Measurements from ENCODE around the gene TMEM209. TPM values are rescaled to one million over a fixed set of nuclear protein-coding genes. Genes with fewer than 3 reads are reported as not detected.

Gene TMEM209
- total RNA-seq, 4 donors from 2014 or later, result 9.6 to 17.3 (median 12.5) TPM

- no peaks in the 10 kb centered on the region for H3K27me3 ChIP-seq
- H3K4me1 ChIP-seq, result peaks cover 0 to 21% (median 3%) of the 10 kb centered on the region in 4 donors
- no peaks in the 10 kb centered on the region for H3K9me3 ChIP-seq
- WGBS, 2 donors, result 85 to 87% methylated on average over 7 of the region's 7 CpGs
- DNase-seq (ENCODE audit: low spot score in 2 of 2), result no peak
- no peak overlapping the region for H3K4me3 ChIP-seq
- TF ChIP-seq EP300 (IDR thresholded peaks at IDR 0.05), result no peak
- TF ChIP-seq CTCF (IDR thresholded peaks at IDR 0.05), result no peak
- no peak for TF ChIP-seq POLR2A (IDR thresholded peaks at IDR 0.05)
- peaks cover 0 to 56% (median 5%) of the 10 kb centered on the region in 3 donors for H3K36me3 ChIP-seq
- no peak overlapping the region for H3K27ac ChIP-seq
Observed at GRCh38 chr7:130201796-130202195, 3.4 kb downstream of the TMEM209 start.

GRCh38 chr7:130197094-130197493 is 8.1 kb downstream of the TMEM209 start:
- WGBS, 2 donors, result 77 to 97% methylated on average over 2 of the region's 2 CpGs
- DNase-seq (ENCODE audit: low spot score in 2 of 2), result no peak
- H3K4me1 ChIP-seq, result peaks cover 0 to 5% (median 0%) of the 10 kb centered on the region in 4 donors
- H3K27ac ChIP-seq, result no peak overlapping the region
- H3K36me3 ChIP-seq, result peaks cover 0 to 72% (median 5%) of the 10 kb centered on the region in 3 donors
- H3K27me3 ChIP-seq, result no peaks in the 10 kb centered on the region
- no peaks in the 10 kb centered on the region for H3K9me3 ChIP-seq
- H3K4me3 ChIP-seq, result no peak overlapping the region
- TF ChIP-seq CTCF (IDR thresholded peaks at IDR 0.05) (no peak), POLR2A (IDR thresholded peaks at IDR 0.05) (no peak), EP300 (IDR thresholded peaks at IDR 0.05) (no peak)

GRCh38 chr7:130196476-130196875 is 8.7 kb downstream of the TMEM209 start:
- H3K27me3 ChIP-seq, result no peaks in the 10 kb centered on the region
- H3K4me1 ChIP-seq, result peaks cover 0 to 5% (median 0%) of the 10 kb centered on the region in 4 donors
- H3K36me3 ChIP-seq, result peaks cover 0 to 72% (median 5%) of the 10 kb centered on the region in 3 donors
- 48 to 94% methylated on average over 2 of the region's 2 CpGs for WGBS, 2 donors
- TF ChIP-seq POLR2A (IDR thresholded peaks at IDR 0.05) (no peak), CTCF (IDR thresholded peaks at IDR 0.05) (no peak), EP300 (IDR thresholded peaks at IDR 0.05) (no peak)
- H3K27ac ChIP-seq, result no peak overlapping the region
- no peaks in the 10 kb centered on the region for H3K9me3 ChIP-seq
- no peak overlapping the region for H3K4me3 ChIP-seq
- DNase-seq (ENCODE audit: low spot score in 2 of 2), result no peak

GRCh38 chr7:130195396-130195795 is 9.8 kb downstream of the TMEM209 start:
- Histone ChIP-seq H3K4me3 (no peak overlapping the region), H3K27ac (no peak overlapping the region), H3K36me3 (peaks cover 0 to 72% (median 5%) of the 10 kb centered on the region in 3 donors), H3K27me3 (no peaks in the 10 kb centered on the region), H3K4me1 (peaks cover 0 to 5% (median 0%) of the 10 kb centered on the region in 4 donors), H3K9me3 (no peaks in the 10 kb centered on the region)
- WGBS, 2 donors, result 96% methylated on average over 2 of the region's 2 CpGs
- DNase-seq (ENCODE audit: low spot score in 2 of 2), result no peak
- TF ChIP-seq CTCF (IDR thresholded peaks at IDR 0.05) (no peak), POLR2A (IDR thresholded peaks at IDR 0.05) (no peak), EP300 (IDR thresholded peaks at IDR 0.05) (no peak)

GRCh38 chr7:130191791-130192190 is 13.4 kb downstream of the TMEM209 start:
- Histone ChIP-seq H3K4me1 (no peaks in the 10 kb centered on the region), H3K4me3 (no peak overlapping the region), H3K36me3 (peaks cover 0 to 65% (median 0%) of the 10 kb centered on the region in 3 donors), H3K27me3 (no peaks in the 10 kb centered on the region), H3K27ac (no peak overlapping the region), H3K9me3 (no peaks in the 10 kb centered on the region)
- WGBS, 2 donors, result 93 to 96% methylated on average over 7 of the region's 7 CpGs
- TF ChIP-seq POLR2A (IDR thresholded peaks at IDR 0.05), result no peak
- no peak for TF ChIP-seq EP300 (IDR thresholded peaks at IDR 0.05)
- TF ChIP-seq CTCF (IDR thresholded peaks at IDR 0.05), result no peak
- DNase-seq (ENCODE audit: low spot score in 2 of 2), result no peak
